GM23338 (cell line): ENCODE results near the gene GAN. TPM values are rescaled to one million over a fixed set of nuclear protein-coding genes. Genes with fewer than 3 reads are reported as not detected.

Source experiments
- ATAC-seq: fragments of 200-7000 bp; cut with Tn5 transposase; 3 replicates; pipeline ENCODE4 v1.9.1; 2020
- DNase-seq: peaks from one replicate; pipeline ENCODE4 v3.0.0-alpha.2; 2015; ENCODE audit warnings: low spot score
- H2AFZ ChIP-seq: fragments of 200-600 bp; sonication (generic); 2 replicates; pipeline ENCODE4 v1.8.0; 2016; ENCODE audit warnings: antibody characterized with exemption, mild to moderate bottlenecking, moderate library complexity
- H3F3A ChIP-seq: fragments of 200-600 bp; sonication (generic); replicated peaks from 2 replicates; pipeline ENCODE4 v1.8.0; 2017; ENCODE audit warnings: antibody characterized with exemption, mixed run types, low read depth
- H3K27ac ChIP-seq: fragments of 200-600 bp; sonication (generic); 2 replicates; pipeline ENCODE4 v1.6.1; 2016; ENCODE audit warnings: low read depth
- H3K27me3 ChIP-seq: fragments of 200-600 bp; sonication (generic); 2 replicates; pipeline ENCODE4 v1.8.0; 2016; ENCODE audit warnings: mild to moderate bottlenecking, mixed run types, moderate library complexity; ENCODE audit not compliant: insufficient read depth
- H3K36me3 ChIP-seq: fragments of 200-600 bp; sonication (generic); 2 replicates; pipeline ENCODE4 v1.8.0; 2016; ENCODE audit warnings: mild to moderate bottlenecking; ENCODE audit not compliant: insufficient read depth
- H3K4me1 ChIP-seq: fragments of 200-600 bp; sonication (generic); 2 replicates; pipeline ENCODE4 v1.8.0; 2016; ENCODE audit warnings: mild to moderate bottlenecking, moderate library complexity; ENCODE audit not compliant: insufficient read depth
- H3K4me2 ChIP-seq: fragments of 200-600 bp; sonication (generic); 2 replicates; pipeline ENCODE4 v1.7.1; 2017; ENCODE audit warnings: mixed run types
- H3K4me3 ChIP-seq: fragments of 200-600 bp; sonication (generic); 2 replicates; pipeline ENCODE4 v1.6.1; 2016; ENCODE audit warnings: mixed run types
- H3K79me2 ChIP-seq: fragments of 200-600 bp; sonication (generic); replicated peaks from 2 replicates; pipeline ENCODE4 v1.8.0; 2017; ENCODE audit warnings: mild to moderate bottlenecking; ENCODE audit not compliant: insufficient read depth
- H3K9me2 ChIP-seq: fragments of 200-600 bp; sonication (generic); 2 replicates; pipeline ENCODE4 v1.8.0; 2017; ENCODE audit not compliant: insufficient read depth
- H4K20me1 ChIP-seq: fragments of 200-600 bp; sonication (generic); replicated peaks from 2 replicates; pipeline ENCODE4 v1.8.0; 2017; ENCODE audit warnings: mild to moderate bottlenecking; ENCODE audit not compliant: insufficient read depth
- H3K27ac Mint-ChIP-seq: 2 replicates; pipeline ENCODE4 v1.8.0; 2020; ENCODE audit warnings: inconsistent platforms, mild to moderate bottlenecking, moderate library complexity, mixed read lengths
- H3K27me3 Mint-ChIP-seq: 3 replicates; pipeline ENCODE4 v1.8.0; 2022; ENCODE audit warnings: low read depth, mild to moderate bottlenecking, moderate library complexity, mixed read lengths, inconsistent platforms; ENCODE audit not compliant: insufficient read depth, poor library complexity
- H3K36me3 Mint-ChIP-seq: 3 replicates; pipeline ENCODE4 v1.8.0; 2021; ENCODE audit warnings: low read depth, mild to moderate bottlenecking, inconsistent platforms, moderate library complexity, mixed read lengths
- H3K4me1 Mint-ChIP-seq: 3 replicates; pipeline ENCODE4 v1.8.0; 2020; ENCODE audit warnings: mild to moderate bottlenecking, inconsistent platforms, mixed read lengths
- H3K4me3 Mint-ChIP-seq: 3 replicates; pipeline ENCODE4 v1.8.0; 2021; ENCODE audit warnings: moderate library complexity, mild to moderate bottlenecking, inconsistent platforms, mixed read lengths
- H3K9me3 Mint-ChIP-seq: 3 replicates; pipeline ENCODE4 v1.8.0; 2020; ENCODE audit warnings: moderate library complexity, mild to moderate bottlenecking, inconsistent platforms, mixed read lengths
- CREB1 ChIP-seq: fragments of 250-450 bp; sonication (Bioruptor Pico); IDR thresholded peaks from 2 replicates; pipeline ENCODE4 v1.5.0; 2020; ENCODE audit warnings: low read depth, mild to moderate bottlenecking, moderate library complexity
- CTCF ChIP-seq, 2 experiments: fragments of 200-600 bp in 1 of 2; sonication (generic) in 1 of 2; conservative IDR thresholded peaks; 2 replicates each; pipeline versions ENCODE4 v1.5.1 to v1.6.1; 2016 to 2017; ENCODE audit warnings: antibody characterized with exemption in 2 of 2, low read depth in 2 of 2, mild to moderate bottlenecking in 2 of 2, moderate library complexity in 1 of 2
- EZH2 ChIP-seq: fragments of 200-600 bp; sonication (generic); IDR thresholded peaks from one replicate; pipeline ENCODE4 v1.8.0; 2017; ENCODE audit warnings: antibody characterized with exemption, mild to moderate bottlenecking, low read depth; ENCODE audit not compliant: unreplicated experiment
- EZH2phosphoT487 ChIP-seq: fragments of 200-600 bp; sonication (generic); IDR thresholded peaks from one replicate; pipeline ENCODE4 v1.8.1; 2018; ENCODE audit warnings: antibody characterized with exemption; ENCODE audit not compliant: unreplicated experiment
- JUNB ChIP-seq: IDR thresholded peaks from one replicate; pipeline ENCODE4 v1.6.1; 2016; ENCODE audit warnings: antibody characterized with exemption; ENCODE audit not compliant: unreplicated experiment
- REST ChIP-seq: IDR thresholded peaks from one replicate; pipeline ENCODE4 v1.6.1; 2018; ENCODE audit warnings: antibody characterized with exemption; ENCODE audit not compliant: unreplicated experiment
- ZNF331 ChIP-seq: fragments of 250-450 bp; sonication (Bioruptor Pico); IDR thresholded peaks from 2 replicates; pipeline ENCODE4 v1.5.0; 2020; ENCODE audit warnings: low read depth, mild to moderate bottlenecking, moderate library complexity
- ZNF462 ChIP-seq: fragments of 250-450 bp; sonication (Bioruptor Pico); IDR thresholded peaks from 2 replicates; pipeline ENCODE4 v1.5.0; 2020; ENCODE audit warnings: mild to moderate bottlenecking, moderate library complexity
- polyA plus RNA-seq: library from polyadenylated mRNA; unstranded; fragments of >200 nt; fragmentation: Nextera tagmentation; extraction: Ambion mirVana; gene quantifications from 2 replicates; pipeline ENCODE4 v1.2.1, GENCODE V29; 2016
- total RNA-seq: library from RNA; depleted of rRNA; stranded (reverse); fragments of >200 nt; shearing (Covaris generic); gene quantifications from 2 replicates; pipeline ENCODE4 v1.2.3, GENCODE V29; 2014

The GAN gene
- total and polyA plus RNA-seq, 2 experiments from 2014 or later = 8.1 to 28.5 TPM

- TF ChIP-seq REST = no peak
- TF ChIP-seq CREB1 (CRISPR knock-in tag) = no peak
- no peak for TF ChIP-seq ZNF331 (CRISPR knock-in tag)
- no peak for TF ChIP-seq EZH2
- no peak for TF ChIP-seq EZH2phosphoT487
- no peak for TF ChIP-seq JUNB
- TF ChIP-seq CTCF (conservative IDR thresholded peaks at IDR 0.05; ENCODE audit: low read depth in 2 of 2) = no peak
Observed at GRCh38 chr16:81280393-81280792, 34.4 kb upstream of the GAN start (continued).

- no peak overlapping the region for H3K4me3 ChIP-seq
- no peaks in the 10 kb centered on the region for H3K36me3 ChIP-seq
- no peak overlapping the region for H3K4me2 ChIP-seq
- no peaks in the 10 kb centered on the region for H3K36me3 Mint-ChIP-seq
- H3K27me3 ChIP-seq = no peaks in the 10 kb centered on the region
- ATAC-seq (no peak), DNase-seq (no peak)
- H3K4me3 Mint-ChIP-seq = no peak overlapping the region
- no peaks in the 10 kb centered on the region for H3K4me1 Mint-ChIP-seq
- no peak overlapping the region for H3K27ac Mint-ChIP-seq
- H3K79me2 ChIP-seq = no peaks in the 10 kb centered on the region
- no peaks in the 10 kb centered on the region for H3K9me3 Mint-ChIP-seq
- no peaks in the 10 kb centered on the region for H3K4me1 ChIP-seq
- H4K20me1 ChIP-seq = no peaks in the 10 kb centered on the region
- no peaks in the 10 kb centered on the region for H3F3A ChIP-seq
- no peak overlapping the region for H2AFZ ChIP-seq
- H3K9me2 ChIP-seq = peaks cover 4% of the 10 kb centered on the region; the same call in 1 of the 2 replicates
- H3K27me3 Mint-ChIP-seq = no peaks in the 10 kb centered on the region
- no peak overlapping the region for H3K27ac ChIP-seq
- TF ChIP-seq ZNF331 (CRISPR knock-in tag) (no peak), ZNF462 (CRISPR knock-in tag) (no peak), REST (no peak)
Observed at GRCh38 chr16:81283044-81283443, 31.7 kb upstream of the GAN start.
